Non-pigmented ciliary epithelial cell (primary cell): Measurements from ENCODE around the gene RNASE12.
A peak's percentile ranks its signal among the peaks of the same experiment; 100 is the strongest.
"Not testable (repeated sequence)": the region's sequence is repeated elsewhere in the genome, so short reads cannot be mapped to it uniquely, and the experiment has no call there.

Source experiments
- DNase-seq: peaks from one replicate; pipeline ENCODE4 v3.0.0-alpha.2; 2010; ENCODE audit warnings: low read depth

The RNASE12 gene

GRCh38 chr14:20613094-20614037, 22.2 kb upstream of the RNASE12 start:
- DNase-seq = peak; percentile 97

GRCh38 chr14:20612403-20612802, 21.2 kb upstream of the RNASE12 start:
- no peak for DNase-seq

- no peak for DNase-seq
Measured at GRCh38 chr14:20611277-20611676, 20.1 kb upstream of the RNASE12 start.

- DNase-seq = peak; percentile 53
Measured at GRCh38 chr14:20610002-20610765, 19.0 kb upstream of the RNASE12 start.

- DNase-seq = peak; percentile 73
Measured at GRCh38 chr14:20609215-20610001, 18.2 kb upstream of the RNASE12 start.

- no peak for DNase-seq
Measured at GRCh38 chr14:20608383-20609110, 17.4 kb upstream of the RNASE12 start.

GRCh38 chr14:20607617-20608016, 16.4 kb upstream of the RNASE12 start:
- DNase-seq = no peak

- no peak for DNase-seq
Measured at GRCh38 chr14:20606902-20607242, 15.7 kb upstream of the RNASE12 start.

- DNase-seq = no peak
Measured at GRCh38 chr14:20606190-20606901, 15.2 kb upstream of the RNASE12 start.

GRCh38 chr14:20603813-20604690, 12.9 kb upstream of the RNASE12 start:
- DNase-seq = no peak

- no peak for DNase-seq
Measured at GRCh38 chr14:20602583-20602982, 11.4 kb upstream of the RNASE12 start.

- DNase-seq = no peak
Measured at GRCh38 chr14:20601522-20601921, 10.3 kb upstream of the RNASE12 start.

GRCh38 chr14:20597108-20597507, 5.9 kb upstream of the RNASE12 start:
- no peak for DNase-seq

- DNase-seq = not testable (repeated sequence)
Measured at GRCh38 chr14:20595726-20596125, 4.5 kb upstream of the RNASE12 start.

GRCh38 chr14:20592574-20592973, 1.4 kb upstream of the RNASE12 start:
- DNase-seq = no peak

GRCh38 chr14:20587489-20588154, 3.6 kb downstream of the RNASE12 start, which contains the start of gene RNASE11:
Gene RNASE11, minus strand, starts transcription at chr14:20588001.
- DNase-seq = no peak

- no peak for DNase-seq
Measured at GRCh38 chr14:20583908-20584307, 7.3 kb downstream of the RNASE12 start.

- no peak for DNase-seq
Measured at GRCh38 chr14:20583142-20583541, 8.0 kb downstream of the RNASE12 start.

- DNase-seq = no peak
Measured at GRCh38 chr14:20580242-20580641, 10.9 kb downstream of the RNASE12 start.
